Cardiac fibroblast (primary cell): ENCODE results near the gene SERF2.
A peak's percentile ranks its signal among the peaks of the same experiment; 100 is the strongest.

Source experiments
- DNase-seq, 2 donors: peaks; one replicate each; pipeline versions ENCODE4 v3.0.0 to v3.0.0-alpha.2; 2010; ENCODE audit warnings: low read depth in 2 of 2
- H3K4me3 ChIP-seq, 2 donors: replicated peaks in 1 of 2; 1 replicate in 1 of 2; 2 replicates in 1 of 2; pipeline ENCODE4 v1.5.1; 2011; ENCODE audit warnings: low read depth in 2 of 2, low read length in 2 of 2, mild to moderate bottlenecking in 2 of 2, moderate library complexity in 1 of 2
- TF ChIP-seq, protein P1 (sequence below): IDR thresholded peaks from one replicate; pipeline ENCODE4 v1.5.1; 2011; ENCODE audit warnings: low read depth, mild to moderate bottlenecking, low read length, inconsistent platforms

SERF2 gene

GRCh38 chr15:43793647-43794046, 1.5 kb downstream of the SERF2 start:
- no peak for DNase-seq
- H3K4me3 ChIP-seq = peak overlapping the region; percentile 96 to 100
- TF ChIP-seq, protein P1, sequence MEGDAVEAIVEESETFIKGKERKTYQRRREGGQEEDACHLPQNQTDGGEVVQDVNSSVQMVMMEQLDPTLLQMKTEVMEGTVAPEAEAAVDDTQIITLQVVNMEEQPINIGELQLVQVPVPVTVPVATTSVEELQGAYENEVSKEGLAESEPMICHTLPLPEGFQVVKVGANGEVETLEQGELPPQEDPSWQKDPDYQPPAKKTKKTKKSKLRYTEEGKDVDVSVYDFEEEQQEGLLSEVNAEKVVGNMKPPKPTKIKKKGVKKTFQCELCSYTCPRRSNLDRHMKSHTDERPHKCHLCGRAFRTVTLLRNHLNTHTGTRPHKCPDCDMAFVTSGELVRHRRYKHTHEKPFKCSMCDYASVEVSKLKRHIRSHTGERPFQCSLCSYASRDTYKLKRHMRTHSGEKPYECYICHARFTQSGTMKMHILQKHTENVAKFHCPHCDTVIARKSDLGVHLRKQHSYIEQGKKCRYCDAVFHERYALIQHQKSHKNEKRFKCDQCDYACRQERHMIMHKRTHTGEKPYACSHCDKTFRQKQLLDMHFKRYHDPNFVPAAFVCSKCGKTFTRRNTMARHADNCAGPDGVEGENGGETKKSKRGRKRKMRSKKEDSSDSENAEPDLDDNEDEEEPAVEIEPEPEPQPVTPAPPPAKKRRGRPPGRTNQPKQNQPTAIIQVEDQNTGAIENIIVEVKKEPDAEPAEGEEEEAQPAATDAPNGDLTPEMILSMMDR = no peak

DNA sequence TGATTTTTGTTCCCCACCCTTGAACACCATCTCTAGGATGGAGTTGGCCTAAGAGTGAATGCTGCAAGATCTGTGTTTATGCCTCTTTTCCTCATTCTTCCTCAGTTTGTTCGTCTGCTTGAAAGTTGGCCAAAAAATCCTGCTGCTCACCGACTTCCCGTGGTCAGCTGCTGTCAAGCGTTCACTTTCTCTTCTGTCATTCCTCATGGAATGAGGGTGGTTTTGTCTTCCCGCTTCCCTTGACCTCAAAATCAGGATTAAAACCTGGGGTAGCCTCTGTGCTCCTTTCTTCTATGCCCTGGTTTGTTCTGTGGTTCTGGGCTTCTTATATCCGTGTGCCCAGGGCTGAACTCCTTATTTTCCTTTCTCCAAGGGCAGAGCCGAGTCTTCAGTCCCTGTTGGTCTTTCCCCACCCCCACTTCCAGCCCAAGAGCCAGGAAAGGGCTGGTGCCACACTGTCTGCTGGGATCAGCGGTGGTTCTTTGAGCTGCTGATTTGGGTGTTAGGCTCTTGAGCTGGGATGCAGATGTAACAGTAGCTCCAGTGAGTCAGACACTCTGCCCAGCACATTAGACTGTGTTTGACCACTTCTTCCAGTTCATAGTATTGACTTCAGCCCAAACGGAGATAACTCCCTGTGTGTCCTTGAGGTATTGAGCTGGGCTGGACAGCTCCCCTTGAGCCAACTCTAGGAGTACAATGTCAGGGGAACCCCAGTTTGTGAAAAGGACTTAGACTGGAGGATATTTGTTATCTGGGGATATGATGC, 2.3 kb downstream of the SERF2 start:
- TF ChIP-seq, protein P1 = no peak
- DNase-seq = peak; percentile 44 to 53
- no peak overlapping the region for H3K4me3 ChIP-seq

DNA sequence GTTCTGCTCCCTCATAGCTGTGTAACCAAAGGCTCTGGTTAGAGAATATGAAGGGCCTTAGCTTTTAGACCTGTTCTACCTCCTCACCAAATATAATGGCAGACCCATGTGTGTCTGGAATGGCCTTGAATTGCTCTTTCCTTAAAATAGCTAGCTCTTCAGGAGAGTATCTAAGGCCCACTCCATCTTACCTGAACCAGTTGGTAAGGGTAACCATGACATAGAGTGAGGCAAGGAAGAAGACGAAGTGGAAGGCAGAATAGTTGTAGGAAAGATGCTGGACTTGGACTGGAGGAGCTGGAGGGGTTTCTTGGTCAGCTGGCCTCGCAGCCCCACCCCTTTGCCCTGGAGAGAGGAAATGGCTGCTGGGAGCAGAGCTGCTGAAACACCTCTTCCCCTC, 3.1 kb downstream of the SERF2 start:
- no peak overlapping the region for H3K4me3 ChIP-seq
- no peak for DNase-seq
- TF ChIP-seq, protein P1 = no peak

DNA sequence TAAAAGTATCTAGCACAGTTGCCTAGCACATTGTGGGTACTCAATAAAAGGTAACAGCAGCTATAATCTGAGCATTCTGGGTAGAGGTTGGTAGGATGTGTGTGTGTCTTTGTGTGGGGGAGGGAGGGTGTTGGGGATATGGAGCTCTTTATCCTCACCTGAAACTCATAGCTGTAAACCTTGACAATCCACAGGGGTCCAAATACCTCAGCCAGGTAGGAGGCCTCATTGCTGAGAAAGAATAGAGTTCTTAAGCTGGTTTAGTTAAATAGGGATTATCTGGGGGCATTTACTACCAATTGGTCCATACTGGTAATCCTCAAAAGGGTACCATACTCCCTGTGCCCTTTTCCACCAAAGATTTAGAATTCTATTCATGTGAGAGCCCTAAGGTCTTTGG, 3.9 kb downstream of the SERF2 start:
- TF ChIP-seq, protein P1 = no peak
- H3K4me3 ChIP-seq = no peak overlapping the region
- no peak for DNase-seq

DNA sequence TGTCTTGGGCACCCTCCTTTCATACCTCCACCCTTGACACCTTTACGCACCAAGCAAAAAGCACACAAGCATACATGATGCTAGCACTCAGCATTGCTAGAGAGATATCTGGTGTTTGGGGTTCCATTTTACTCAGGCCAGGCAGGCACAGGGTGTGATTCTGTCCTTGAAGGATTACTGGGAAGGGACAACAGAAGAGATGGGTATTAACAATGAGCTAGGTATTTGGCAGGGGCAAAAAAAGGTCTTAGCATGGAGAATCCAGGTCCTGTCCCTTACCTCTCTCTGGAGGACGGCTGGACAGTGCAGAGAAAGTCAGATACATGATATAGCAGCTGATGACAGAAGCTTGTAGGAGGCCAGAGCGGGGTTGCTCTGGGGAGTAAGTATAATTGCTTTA, 4.4 kb downstream of the SERF2 start:
- DNase-seq = no peak
- TF ChIP-seq, protein P1 = no peak
- H3K4me3 ChIP-seq = no peak overlapping the region

- TF ChIP-seq, protein P1 = no peak
- no peak overlapping the region for H3K4me3 ChIP-seq
- no peak for DNase-seq
These were observed 7.3 kb downstream of the SERF2 start for GRCh38 chr15:43799209-43799944.
